ENCODE data around the gene LIN7B. TPM values are rescaled to one million over a fixed set of nuclear protein-coding genes. Genes with fewer than 3 reads are reported as not detected.

LIN7B gene
- total and polyA plus RNA-seq, 2 of the 13 experiments (the other 11 are each of a cell fraction or from before 2014, with no cell fraction given) = 5.3 to 7.6 TPM

DNA sequence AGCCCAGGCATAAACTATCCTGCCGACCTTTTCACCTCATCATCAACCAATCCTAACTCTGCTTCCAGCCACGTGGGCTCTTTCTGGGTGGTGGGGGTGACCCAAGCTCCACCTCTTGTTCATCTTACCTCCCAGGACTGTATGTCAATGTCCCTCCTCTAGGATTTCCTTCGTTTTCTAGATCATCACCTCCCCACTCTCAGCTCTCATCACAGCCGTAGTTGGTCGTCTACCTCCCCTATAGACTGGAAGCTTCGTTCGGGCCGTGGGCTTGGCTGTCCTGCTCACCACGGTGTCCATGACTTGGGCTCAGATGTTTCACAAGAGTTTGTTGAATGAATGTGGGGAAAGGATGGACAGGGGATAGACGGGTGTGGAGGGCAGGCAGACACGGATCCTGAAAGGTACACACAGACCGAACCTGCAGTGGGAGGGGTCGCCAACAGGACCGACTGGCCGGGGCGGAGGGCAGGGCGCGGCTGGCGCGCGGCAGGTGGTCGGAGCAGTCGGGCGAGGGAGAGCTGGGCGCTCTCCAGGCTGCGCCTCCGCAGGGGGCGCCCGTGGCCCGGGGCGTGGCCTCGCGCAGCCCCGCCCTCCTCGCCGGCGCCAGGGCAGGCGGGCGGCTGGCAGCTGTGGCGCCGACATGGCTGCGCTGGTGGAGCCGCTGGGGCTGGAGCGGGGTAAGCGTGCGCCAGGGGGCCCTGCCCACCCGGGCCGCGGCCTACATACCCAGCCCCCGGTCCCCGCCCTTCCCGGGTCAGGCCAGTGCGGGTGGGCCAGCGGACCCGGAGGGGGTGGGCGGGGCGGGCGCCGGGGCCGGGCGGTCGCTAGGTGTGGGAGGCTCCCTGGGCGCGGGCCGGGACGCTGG, at the start of gene LIN7B (continued):
- peak; percentile 60 for TF ChIP-seq HOXA3 (CRISPR knock-in tag; IDR thresholded peaks at IDR 0.05)
- peak; percentile 68; the same call in 1 of the 2 replicates for TF ChIP-seq SIN3A (IDR thresholded peaks at IDR 0.05; ENCODE audit: borderline replicate concordance, low read depth, low read length)
- TF ChIP-seq ZNF160 (CRISPR knock-in tag; IDR thresholded peaks at IDR 0.05) = no peak
- TF ChIP-seq, protein P1, sequence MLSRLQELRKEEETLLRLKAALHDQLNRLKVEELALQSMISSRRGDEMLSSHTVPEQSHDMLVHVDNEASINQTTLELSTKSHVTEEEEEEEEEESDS (CRISPR knock-in tag; IDR thresholded peaks at IDR 0.05; ENCODE audit: borderline replicate concordance) = no peak
- TF ChIP-seq ZNF530 (CRISPR knock-in tag; IDR thresholded peaks at IDR 0.05; ENCODE audit: low read depth) = no peak
- TF ChIP-seq ZNF75D (CRISPR knock-in tag; IDR thresholded peaks at IDR 0.05; ENCODE audit: borderline replicate concordance) = no peak

DNA sequence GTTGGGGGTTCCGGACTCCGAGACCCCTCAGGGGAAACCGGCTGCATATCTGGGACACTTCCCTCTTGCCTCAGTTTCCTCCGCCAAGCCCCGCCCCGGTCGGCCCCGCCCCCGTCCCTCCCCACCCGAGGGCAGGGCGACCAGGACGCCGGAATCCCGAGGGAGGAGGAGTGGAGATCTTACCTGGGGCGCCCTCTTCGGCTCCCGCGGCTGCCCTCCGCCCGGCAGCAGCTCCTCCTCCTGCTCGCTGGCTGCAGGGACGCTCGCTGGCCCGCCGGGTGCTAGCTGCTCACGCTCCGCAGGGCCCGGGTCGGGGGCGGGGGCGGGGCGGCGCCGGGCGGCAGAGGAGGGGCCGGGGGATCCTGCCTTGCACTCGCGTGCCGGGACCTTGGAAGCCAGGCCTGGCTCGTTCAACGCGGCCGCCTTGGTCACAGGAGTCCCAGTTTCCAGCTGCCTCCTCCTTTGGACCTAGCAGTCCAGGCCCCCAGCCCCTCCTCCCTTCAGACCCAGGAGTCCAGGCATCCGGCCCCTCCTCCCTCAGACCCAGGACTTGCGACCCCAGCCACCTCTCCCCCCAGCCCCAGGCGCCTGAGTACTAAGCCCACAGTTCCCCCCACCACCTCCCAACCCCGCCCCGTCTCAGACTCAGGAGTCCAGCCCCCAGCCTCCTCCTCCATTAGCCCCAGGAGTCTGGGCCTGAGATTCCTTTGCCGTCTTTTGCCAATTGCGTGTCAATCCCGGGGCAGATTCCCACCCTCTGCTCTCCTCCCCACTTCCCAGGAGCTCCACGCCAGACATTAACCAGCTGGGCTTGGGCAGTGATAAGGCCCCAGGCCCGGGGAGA, 49.2 kb upstream of the LIN7B start, which contains the start of gene NTF4:
Gene NTF4 (minus strand): TSS at position 51 of the 844 bp plus-strand sequence. CDS start 2,821 bp downstream, outside the sequence.
- DNase-seq (ENCODE audit: low spot score) (peak; percentile 20), ATAC-seq (peak; percentile 83), FAIRE-seq (no peak)
- in situ Hi-C loops (cut with HindIII; ENCODE audit: extremely low pct_ligation_motif_present, low pct_unique_long_range_greater_than_20kb) (no loop called here), intact Hi-C loops (cut with micrococcal nuclease; ENCODE audit: unreplicated experiment) (no loop called here)
- CTCF ChIA-PET (ENCODE audit: low intra/inter-chr PET ratio, low total read pairs) = no interaction called here
- Histone ChIP-seq H3K9ac (ENCODE audit: insufficient read depth, low read depth, low read length) (no peak within 1 kb of the TSS), H3K4me2 (ENCODE audit: low read depth, low read length) (peak within 1 kb of the TSS; percentile 39; the same call in 1 of the 2 replicates), H3K4me1 (ENCODE audit: insufficient read depth, low read length) (peaks cover 8% of the 10 kb centered on the region; the same call in 1 of the 2 replicates), H3K9me3 (ENCODE audit: low read length) (no peaks in the 10 kb centered on the region), H2AFZ (ENCODE audit: low read length) (no peak within 1 kb of the TSS), H3K27ac (ENCODE audit: extremely low read length, insufficient read depth, low read length) (no peak within 1 kb of the TSS), H3K79me2 (ENCODE audit: insufficient read depth, low read length) (no peaks in the 10 kb centered on the region), H3K4me3 (replicated peaks in 1 of 3; ENCODE audit: insufficient read depth in 1 of 3, low read depth in 2 of 3, low read length in 3 of 3) (peak within 1 kb of the TSS in 2 of 3 experiments; percentile 21 to 46; a peak in 2 of 6 replicates), H3K36me3 (replicated peaks in 1 of 2; ENCODE audit: control insufficient read depth in 1 of 2, insufficient read depth in 2 of 2, low read length in 2 of 2) (no peaks in the 10 kb centered on the region), H4K20me1 (ENCODE audit: insufficient read depth, low read length) (no peaks in the 10 kb centered on the region), H3K27me3 (ENCODE audit: control insufficient read depth in 1 of 2, insufficient read depth in 2 of 2, low read length in 2 of 2) (peaks cover 1 to 44% of the 10 kb centered on the region in 2 experiments; a peak in 4 of 5 replicates)
- BruUV-seq (replicated peaks) = no TSS peak
- POLR2A ChIA-PET = interaction anchor here (0.5 to 1.0 kb wide), 2 partner anchors 8 to 159 kb away, joined by 3 to 5 read pairs; no protein-coding TSS in a partner anchor
- WGBS (ENCODE audit: low lambda C conversion rate) = 17% methylated on average over 10 of the region's 53 CpGs
- TF ChIP-seq, protein P2, sequence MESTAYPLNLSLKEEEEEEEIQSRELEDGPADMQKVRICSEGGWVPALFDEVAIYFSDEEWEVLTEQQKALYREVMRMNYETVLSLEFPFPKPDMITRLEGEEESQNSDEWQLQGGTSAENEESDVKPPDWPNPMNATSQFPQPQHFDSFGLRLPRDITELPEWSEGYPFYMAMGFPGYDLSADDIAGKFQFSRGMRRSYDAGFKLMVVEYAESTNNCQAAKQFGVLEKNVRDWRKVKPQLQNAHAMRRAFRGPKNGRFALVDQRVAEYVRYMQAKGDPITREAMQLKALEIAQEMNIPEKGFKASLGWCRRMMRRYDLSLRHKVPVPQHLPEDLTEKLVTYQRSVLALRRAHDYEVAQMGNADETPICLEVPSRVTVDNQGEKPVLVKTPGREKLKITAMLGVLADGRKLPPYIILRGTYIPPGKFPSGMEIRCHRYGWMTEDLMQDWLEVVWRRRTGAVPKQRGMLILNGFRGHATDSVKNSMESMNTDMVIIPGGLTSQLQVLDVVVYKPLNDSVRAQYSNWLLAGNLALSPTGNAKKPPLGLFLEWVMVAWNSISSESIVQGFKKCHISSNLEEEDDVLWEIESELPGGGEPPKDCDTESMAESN (CRISPR knock-in tag; conservative IDR thresholded peaks at IDR 0.05) = 0 out of 2 replicates have a peak, but pooled peaks have one; percentile 19
- TF ChIP-seq, protein P3, sequence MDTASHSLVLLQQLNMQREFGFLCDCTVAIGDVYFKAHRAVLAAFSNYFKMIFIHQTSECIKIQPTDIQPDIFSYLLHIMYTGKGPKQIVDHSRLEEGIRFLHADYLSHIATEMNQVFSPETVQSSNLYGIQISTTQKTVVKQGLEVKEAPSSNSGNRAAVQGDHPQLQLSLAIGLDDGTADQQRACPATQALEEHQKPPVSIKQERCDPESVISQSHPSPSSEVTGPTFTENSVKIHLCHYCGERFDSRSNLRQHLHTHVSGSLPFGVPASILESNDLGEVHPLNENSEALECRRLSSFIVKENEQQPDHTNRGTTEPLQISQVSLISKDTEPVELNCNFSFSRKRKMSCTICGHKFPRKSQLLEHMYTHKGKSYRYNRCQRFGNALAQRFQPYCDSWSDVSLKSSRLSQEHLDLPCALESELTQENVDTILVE (CRISPR knock-in tag; IDR thresholded peaks at IDR 0.05) = no peak
- TF ChIP-seq, protein P4, sequence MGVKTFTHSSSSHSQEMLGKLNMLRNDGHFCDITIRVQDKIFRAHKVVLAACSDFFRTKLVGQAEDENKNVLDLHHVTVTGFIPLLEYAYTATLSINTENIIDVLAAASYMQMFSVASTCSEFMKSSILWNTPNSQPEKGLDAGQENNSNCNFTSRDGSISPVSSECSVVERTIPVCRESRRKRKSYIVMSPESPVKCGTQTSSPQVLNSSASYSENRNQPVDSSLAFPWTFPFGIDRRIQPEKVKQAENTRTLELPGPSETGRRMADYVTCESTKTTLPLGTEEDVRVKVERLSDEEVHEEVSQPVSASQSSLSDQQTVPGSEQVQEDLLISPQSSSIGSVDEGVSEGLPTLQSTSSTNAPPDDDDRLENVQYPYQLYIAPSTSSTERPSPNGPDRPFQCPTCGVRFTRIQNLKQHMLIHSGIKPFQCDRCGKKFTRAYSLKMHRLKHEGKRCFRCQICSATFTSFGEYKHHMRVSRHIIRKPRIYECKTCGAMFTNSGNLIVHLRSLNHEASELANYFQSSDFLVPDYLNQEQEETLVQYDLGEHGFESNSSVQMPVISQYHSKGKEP (CRISPR knock-in tag; IDR thresholded peaks at IDR 0.05) = no peak
- TF ChIP-seq, protein P5, sequence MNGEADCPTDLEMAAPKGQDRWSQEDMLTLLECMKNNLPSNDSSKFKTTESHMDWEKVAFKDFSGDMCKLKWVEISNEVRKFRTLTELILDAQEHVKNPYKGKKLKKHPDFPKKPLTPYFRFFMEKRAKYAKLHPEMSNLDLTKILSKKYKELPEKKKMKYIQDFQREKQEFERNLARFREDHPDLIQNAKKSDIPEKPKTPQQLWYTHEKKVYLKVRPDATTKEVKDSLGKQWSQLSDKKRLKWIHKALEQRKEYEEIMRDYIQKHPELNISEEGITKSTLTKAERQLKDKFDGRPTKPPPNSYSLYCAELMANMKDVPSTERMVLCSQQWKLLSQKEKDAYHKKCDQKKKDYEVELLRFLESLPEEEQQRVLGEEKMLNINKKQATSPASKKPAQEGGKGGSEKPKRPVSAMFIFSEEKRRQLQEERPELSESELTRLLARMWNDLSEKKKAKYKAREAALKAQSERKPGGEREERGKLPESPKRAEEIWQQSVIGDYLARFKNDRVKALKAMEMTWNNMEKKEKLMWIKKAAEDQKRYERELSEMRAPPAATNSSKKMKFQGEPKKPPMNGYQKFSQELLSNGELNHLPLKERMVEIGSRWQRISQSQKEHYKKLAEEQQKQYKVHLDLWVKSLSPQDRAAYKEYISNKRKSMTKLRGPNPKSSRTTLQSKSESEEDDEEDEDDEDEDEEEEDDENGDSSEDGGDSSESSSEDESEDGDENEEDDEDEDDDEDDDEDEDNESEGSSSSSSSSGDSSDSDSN (CRISPR knock-in tag; IDR thresholded peaks at IDR 0.05) = peak; percentile 51; the same call in 1 of the 2 replicates
- no peak for TF ChIP-seq RARA (CRISPR knock-in tag; IDR thresholded peaks at IDR 0.05)
- TF ChIP-seq CENPT (CRISPR knock-in tag; IDR thresholded peaks at IDR 0.05; ENCODE audit: low read depth) = no peak

Measured in HepG2 (cell line).